Activated naive CD4-positive, alpha-beta T cell treated with anti-CD3 and anti-CD28 coated beads, Interleukin-2, amount 10 ng/mL, durations not matched to agents 7 days and 5 days (primary cell): ENCODE results near the gene RBFOX1.

Experiments
- CTCF ChIA-PET: fragments of 350-600 bp; sonication (Branson Sonifier 250); formaldehyde crosslinking; loops from one replicate; lab custom pipeline; 2021; ENCODE audit warnings: antibody characterized with exemption; lab: Charles Lee
- DNase-seq: peaks from one replicate; pipeline ENCODE4 v3.0.0-alpha.2; 2020
- H3K27ac Mint-ChIP-seq: one replicate; pipeline ENCODE4 v1.8.0; 2021; ENCODE audit warnings: mild to moderate bottlenecking, moderate library complexity, mixed read lengths
- H3K27me3 Mint-ChIP-seq: one replicate; pipeline ENCODE4 v1.8.0; 2021; ENCODE audit warnings: mild to moderate bottlenecking, mixed read lengths
- H3K36me3 Mint-ChIP-seq: one replicate; pipeline ENCODE4 v1.8.0; 2021; ENCODE audit warnings: mixed read lengths
- H3K4me1 Mint-ChIP-seq: one replicate; pipeline ENCODE4 v1.8.0; 2021; ENCODE audit warnings: mixed read lengths
- H3K4me3 Mint-ChIP-seq: one replicate; pipeline ENCODE4 v1.8.0; 2021; ENCODE audit warnings: mild to moderate bottlenecking, moderate library complexity, mixed read lengths
- H3K9me3 Mint-ChIP-seq: one replicate; pipeline ENCODE4 v1.8.0; 2021; ENCODE audit warnings: mixed read lengths

Gene RBFOX1

DNA sequence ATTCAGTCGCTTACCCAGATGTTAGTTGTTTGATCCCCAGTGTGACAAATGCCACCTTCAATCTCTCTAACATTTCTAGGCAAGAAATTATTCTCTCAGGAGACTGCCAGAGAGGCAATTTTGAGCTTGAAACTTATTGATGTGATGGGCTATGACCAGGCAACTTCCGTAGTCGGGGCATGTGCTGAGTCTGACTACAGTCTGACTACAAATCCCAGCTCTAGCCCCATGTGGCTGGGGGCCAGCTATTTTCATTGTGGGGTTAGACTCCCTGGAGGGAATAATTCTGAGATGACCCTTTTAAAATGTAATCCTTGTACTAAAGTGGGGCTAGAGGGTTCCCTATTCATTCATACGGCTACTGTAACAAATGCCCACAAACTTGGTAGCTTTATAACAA is 65.9 kb downstream of the RBFOX1 start:
- H3K4me1 Mint-ChIP-seq: no peaks in the 10 kb centered on the region
- H3K36me3 Mint-ChIP-seq: no peaks in the 10 kb centered on the region
- H3K27ac Mint-ChIP-seq: no peak overlapping the region
- H3K4me3 Mint-ChIP-seq: no peak overlapping the region
- DNase-seq: no peak
- H3K27me3 Mint-ChIP-seq: no peaks in the 10 kb centered on the region
- peaks cover 20% of the 10 kb centered on the region for H3K9me3 Mint-ChIP-seq
- CTCF ChIA-PET: no interaction called here

DNA sequence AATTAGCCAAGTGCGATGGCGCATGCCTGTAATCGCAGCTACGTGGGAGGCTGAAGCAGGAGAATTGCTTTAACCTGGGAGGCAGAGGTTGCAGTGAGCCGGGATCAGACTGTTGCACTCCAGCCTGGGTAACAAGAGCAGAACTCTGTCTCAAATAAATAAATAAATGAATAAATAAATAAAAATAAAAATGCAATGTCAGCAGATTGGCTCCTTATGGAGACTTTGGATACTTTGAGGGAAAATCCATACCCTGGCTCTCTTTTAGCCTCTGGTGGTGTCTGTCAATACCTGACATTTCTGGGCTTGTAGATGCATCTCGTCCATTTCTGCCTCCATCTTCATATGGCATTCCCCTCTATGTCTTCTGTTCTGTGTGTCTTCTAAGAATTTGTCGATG is 66.7 kb downstream of the RBFOX1 start:
- H3K9me3 Mint-ChIP-seq: peaks cover 18% of the 10 kb centered on the region
- H3K27me3 Mint-ChIP-seq: no peaks in the 10 kb centered on the region
- no peak for DNase-seq
- H3K36me3 Mint-ChIP-seq: no peaks in the 10 kb centered on the region
- no peaks in the 10 kb centered on the region for H3K4me1 Mint-ChIP-seq
- no peak overlapping the region for H3K4me3 Mint-ChIP-seq
- CTCF ChIA-PET: no interaction called here
- H3K27ac Mint-ChIP-seq: no peak overlapping the region

DNA sequence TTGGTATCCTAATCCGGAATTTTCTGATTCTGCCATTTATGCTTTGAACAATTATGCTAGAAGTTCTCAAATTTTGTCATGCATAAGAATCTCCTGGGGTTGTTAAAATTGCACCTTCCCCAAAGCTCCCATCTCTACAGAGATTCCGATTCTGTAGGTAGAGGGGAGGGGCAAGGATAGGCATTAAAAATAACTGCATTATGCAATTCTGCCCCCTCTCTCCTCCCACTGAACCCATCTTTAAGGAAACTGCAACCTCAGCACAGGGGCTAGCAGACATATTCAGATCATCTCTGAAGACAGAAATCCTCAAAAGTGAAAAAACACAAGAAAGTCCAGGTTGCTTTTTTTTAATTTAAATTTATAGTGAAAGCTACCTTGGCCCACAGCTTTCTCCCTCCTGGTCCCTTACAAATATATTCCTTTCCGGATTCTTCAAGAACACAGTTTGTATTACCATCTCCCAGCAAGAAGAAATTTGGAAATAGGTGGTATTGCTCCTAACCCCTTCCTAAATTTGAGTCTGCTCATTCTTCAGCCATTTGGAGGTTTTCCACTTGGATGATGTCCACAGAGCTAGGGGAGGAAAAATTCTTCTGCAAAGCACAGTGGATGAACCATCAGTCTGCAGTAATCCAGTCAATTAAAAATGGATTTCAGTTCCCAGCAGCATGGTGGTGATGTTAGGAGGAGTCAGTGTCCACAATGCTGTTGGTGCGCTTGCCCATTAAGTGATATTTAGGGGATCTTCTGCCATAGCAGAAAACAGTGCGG is 67.7 kb downstream of the RBFOX1 start:
- no peak for DNase-seq
- CTCF ChIA-PET: no interaction called here
- Mint-ChIP-seq H3K9me3 (peaks cover 9% of the 10 kb centered on the region), H3K36me3 (no peaks in the 10 kb centered on the region), H3K27me3 (no peaks in the 10 kb centered on the region), H3K4me1 (no peaks in the 10 kb centered on the region), H3K4me3 (no peak overlapping the region), H3K27ac (no peak overlapping the region)

DNA sequence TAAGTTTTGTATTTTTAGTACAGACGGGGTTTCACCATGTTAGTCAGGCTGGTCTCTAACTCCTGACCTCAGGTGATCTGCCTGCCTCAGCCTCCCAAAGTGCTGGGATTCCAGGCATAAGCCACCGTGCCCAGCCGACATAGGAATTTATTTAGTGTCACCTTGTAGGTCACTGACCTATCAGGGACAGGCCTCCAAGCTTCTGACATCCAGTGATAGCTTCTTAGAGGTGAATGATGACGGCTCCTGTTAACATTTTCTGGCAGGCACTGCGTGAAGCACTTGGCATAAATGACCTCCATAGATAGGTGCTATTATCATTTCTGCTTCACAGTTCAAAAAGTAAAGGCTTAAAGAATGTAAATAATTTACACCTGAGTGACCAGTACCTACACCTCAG is 71.6 kb downstream of the RBFOX1 start:
- no peak for DNase-seq
- CTCF ChIA-PET: no interaction called here
- Mint-ChIP-seq H3K36me3 (no peaks in the 10 kb centered on the region), H3K9me3 (peaks cover 20% of the 10 kb centered on the region), H3K4me1 (no peaks in the 10 kb centered on the region), H3K27me3 (no peaks in the 10 kb centered on the region), H3K27ac (no peak overlapping the region), H3K4me3 (no peak overlapping the region)

DNA sequence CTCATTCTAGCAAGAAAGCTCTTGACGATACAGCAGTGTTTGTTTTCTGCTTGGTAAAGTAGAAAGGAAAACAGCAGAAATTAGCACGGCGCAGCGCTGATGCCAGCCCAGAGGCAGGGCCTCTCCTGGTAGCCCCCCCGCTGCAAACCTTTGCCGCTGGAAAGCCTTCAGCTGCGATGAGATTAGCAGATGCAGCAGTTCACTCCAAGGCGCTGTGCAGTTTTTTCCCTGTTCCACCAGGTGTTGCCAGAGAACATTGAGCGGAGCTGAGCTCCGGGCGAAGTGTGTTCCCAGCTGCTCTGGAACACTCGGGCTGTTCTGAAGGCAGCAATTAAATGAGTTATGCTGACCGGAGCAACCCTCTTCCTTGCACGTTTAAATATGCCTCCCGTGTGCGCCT is 72.5 kb downstream of the RBFOX1 start:
- no peaks in the 10 kb centered on the region for H3K36me3 Mint-ChIP-seq
- peaks cover 20% of the 10 kb centered on the region for H3K9me3 Mint-ChIP-seq
- no peak for DNase-seq
- CTCF ChIA-PET: no interaction called here
- no peak overlapping the region for H3K4me3 Mint-ChIP-seq
- no peaks in the 10 kb centered on the region for H3K27me3 Mint-ChIP-seq
- H3K4me1 Mint-ChIP-seq: no peaks in the 10 kb centered on the region
- H3K27ac Mint-ChIP-seq: no peak overlapping the region

DNA sequence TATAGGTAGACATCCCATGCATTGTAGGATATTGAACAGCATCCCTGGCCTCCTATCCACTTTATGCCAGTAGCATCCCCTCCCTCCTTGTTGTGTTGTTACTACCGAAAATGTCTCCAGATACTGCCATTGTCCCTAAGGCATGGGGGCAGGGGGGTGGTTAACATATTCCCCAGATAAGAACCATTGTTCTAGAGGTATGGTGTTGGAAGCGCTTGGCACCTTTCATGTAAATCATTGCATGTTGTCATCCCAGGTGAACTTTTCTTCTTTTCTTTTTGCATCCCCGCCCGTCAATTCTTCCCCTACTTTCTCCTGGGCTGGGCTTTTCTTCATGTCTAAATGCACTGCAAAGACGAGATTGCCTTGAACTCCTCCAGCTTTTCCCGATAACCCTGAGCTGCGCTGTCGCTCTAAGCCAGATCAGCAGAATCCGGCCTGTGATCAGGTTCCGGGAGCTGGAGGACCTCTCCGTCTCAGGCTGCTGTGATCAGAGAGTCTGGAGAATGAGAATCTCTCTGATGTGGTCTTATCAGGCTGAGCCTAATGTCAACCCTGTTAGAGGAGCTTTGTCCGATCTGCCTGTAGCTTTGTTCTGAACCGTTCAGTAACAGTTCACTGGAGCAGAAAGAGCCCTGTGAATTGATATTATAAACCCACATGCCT is 76.2 kb downstream of the RBFOX1 start:
- no peaks in the 10 kb centered on the region for H3K27me3 Mint-ChIP-seq
- CTCF ChIA-PET: no interaction called here
- H3K9me3 Mint-ChIP-seq: peaks cover 24% of the 10 kb centered on the region
- no peak overlapping the region for H3K27ac Mint-ChIP-seq
- H3K36me3 Mint-ChIP-seq: no peaks in the 10 kb centered on the region
- H3K4me3 Mint-ChIP-seq: no peak overlapping the region
- no peaks in the 10 kb centered on the region for H3K4me1 Mint-ChIP-seq
- DNase-seq: no peak

DNA sequence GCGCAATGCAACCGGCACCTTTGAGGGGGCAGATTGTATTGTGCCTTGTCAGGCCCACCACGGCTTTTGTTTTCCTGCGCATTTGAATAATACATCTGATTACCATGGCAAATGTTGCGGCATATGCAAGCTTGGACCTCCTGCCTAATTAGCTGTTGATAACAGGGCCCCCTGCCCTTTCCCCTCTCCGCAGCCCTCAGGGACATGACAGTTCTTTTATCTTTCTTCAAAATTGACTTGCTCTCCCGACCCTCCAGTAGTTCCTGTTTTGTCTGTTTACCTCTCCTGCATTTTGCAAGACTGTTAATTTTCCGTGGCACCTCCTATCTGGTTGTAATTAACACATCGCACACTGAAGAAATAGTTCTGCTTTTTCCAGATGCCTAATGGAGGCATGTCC is 86.8 kb downstream of the RBFOX1 start:
- Mint-ChIP-seq H3K4me3 (no peak overlapping the region), H3K27ac (no peak overlapping the region), H3K9me3 (peaks cover 21% of the 10 kb centered on the region), H3K27me3 (no peaks in the 10 kb centered on the region), H3K36me3 (no peaks in the 10 kb centered on the region), H3K4me1 (no peaks in the 10 kb centered on the region)
- DNase-seq: no peak
- CTCF ChIA-PET: no interaction called here

DNA sequence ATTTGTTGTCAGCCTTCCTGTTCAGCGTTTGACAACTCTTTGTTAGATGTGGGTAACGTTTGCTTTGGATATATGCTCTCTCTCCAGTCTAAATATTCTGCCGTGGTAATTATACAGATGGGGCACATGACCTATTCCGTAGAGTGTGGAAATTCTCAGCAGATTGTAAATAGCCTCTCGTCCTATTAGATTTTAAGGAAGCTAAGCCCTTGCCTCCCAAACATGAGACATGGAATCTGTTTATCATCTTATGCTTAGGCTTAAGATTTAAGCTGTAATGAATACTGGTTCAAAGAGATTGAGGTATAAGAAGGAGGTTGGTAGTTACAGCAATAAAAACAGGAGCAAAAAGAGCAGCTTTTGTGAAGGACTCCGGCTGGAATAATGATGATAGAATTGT is 87.4 kb downstream of the RBFOX1 start:
- Mint-ChIP-seq H3K4me3 (no peak overlapping the region), H3K9me3 (peaks cover 21% of the 10 kb centered on the region), H3K27ac (no peak overlapping the region), H3K27me3 (no peaks in the 10 kb centered on the region), H3K4me1 (no peaks in the 10 kb centered on the region), H3K36me3 (no peaks in the 10 kb centered on the region)
- no peak for DNase-seq
- CTCF ChIA-PET: no interaction called here

DNA sequence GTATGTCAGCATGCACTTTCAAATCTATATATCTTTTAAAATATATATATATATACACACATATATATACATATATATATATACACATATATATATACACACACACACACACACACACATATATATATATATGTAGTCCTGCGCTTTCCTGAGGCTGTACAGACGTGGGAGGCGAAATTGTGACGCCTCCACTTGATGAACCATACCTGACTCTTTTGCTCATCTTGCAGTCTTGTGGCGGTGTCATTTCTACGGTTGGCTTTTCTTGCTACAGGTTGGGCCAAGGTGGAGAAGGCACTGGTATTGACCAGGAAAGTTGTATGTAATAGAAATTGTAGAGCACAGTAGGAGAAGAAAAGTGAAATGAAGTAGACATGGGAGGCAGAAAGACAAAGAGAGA is 88.2 kb downstream of the RBFOX1 start:
- no peaks in the 10 kb centered on the region for H3K27me3 Mint-ChIP-seq
- peaks cover 22% of the 10 kb centered on the region for H3K9me3 Mint-ChIP-seq
- H3K27ac Mint-ChIP-seq: no peak overlapping the region
- CTCF ChIA-PET: no interaction called here
- H3K4me3 Mint-ChIP-seq: no peak overlapping the region
- no peak for DNase-seq
- H3K36me3 Mint-ChIP-seq: no peaks in the 10 kb centered on the region
- H3K4me1 Mint-ChIP-seq: no peaks in the 10 kb centered on the region

DNA sequence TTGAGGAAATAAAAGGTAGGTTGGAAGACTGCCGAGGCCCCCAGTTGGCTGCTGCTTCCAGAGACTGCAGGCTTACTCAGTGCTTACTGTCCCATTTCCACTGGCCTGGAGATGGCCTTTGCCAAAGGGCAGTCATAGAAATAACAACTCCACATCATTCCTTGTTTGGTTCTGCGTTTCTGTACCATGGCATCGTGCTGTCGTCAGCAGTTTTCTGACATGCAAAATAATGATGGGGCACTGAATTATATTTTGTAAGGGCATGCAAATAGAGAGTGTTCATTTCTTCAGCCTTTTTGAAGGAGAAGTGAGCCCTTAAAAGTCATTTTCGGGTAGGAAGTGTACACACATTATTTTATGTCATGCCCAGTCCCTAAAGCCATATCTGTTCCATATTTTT is 88.9 kb downstream of the RBFOX1 start:
- H3K4me1 Mint-ChIP-seq: no peaks in the 10 kb centered on the region
- no peak for DNase-seq

DNA sequence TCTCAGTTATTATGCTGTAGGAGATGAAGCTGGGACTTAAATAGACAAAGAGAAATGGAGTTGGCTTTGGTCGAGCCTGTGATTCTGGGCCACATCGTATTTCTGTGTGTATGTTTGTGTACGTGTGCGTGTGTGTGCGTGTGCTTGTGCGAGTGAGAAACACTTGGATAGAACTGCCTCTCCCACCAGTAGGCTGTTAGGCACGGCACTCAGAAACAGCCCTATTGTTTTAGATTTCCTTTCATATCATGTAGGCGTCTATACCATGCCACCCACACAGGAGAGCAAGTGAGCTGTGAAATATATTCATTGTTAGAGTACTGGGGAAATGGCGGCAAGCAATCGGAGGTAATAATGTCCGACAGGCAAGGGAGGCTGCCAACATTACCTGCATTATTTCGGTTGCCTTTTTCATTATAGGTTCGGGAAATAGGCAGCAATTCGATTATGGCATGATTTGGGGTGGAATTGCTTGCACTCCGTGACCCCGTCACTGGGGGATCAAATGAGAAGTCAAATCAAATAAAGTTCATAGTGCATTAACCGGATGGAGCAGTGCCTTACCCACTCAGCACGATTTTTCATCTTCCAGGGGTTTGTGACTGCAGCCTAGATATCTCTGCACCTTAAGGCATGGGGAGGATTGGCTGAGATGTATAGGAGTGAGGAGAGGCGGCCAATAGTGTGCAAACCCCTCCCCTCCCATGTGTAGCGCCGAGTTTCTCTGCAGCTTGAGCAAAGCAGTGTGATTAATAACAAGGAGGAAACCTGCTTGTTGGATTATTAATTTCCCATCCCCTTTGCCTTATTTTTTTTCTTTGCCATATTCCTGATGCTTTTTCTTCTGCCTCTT is 89.6 kb downstream of the RBFOX1 start:
- CTCF ChIA-PET: no interaction called here
- Mint-ChIP-seq H3K4me1 (no peaks in the 10 kb centered on the region), H3K27ac (no peak overlapping the region), H3K27me3 (no peaks in the 10 kb centered on the region), H3K4me3 (no peak overlapping the region), H3K36me3 (no peaks in the 10 kb centered on the region), H3K9me3 (peaks cover 29% of the 10 kb centered on the region)
- no peak for DNase-seq

More for the DNA sequence above, 88.9 kb downstream of the RBFOX1 start:
- Mint-ChIP-seq H3K36me3 (no peaks in the 10 kb centered on the region), H3K4me3 (no peak overlapping the region), H3K27me3 (no peaks in the 10 kb centered on the region), H3K9me3 (peaks cover 24% of the 10 kb centered on the region), H3K27ac (no peak overlapping the region)
- CTCF ChIA-PET: no interaction called here

DNA sequence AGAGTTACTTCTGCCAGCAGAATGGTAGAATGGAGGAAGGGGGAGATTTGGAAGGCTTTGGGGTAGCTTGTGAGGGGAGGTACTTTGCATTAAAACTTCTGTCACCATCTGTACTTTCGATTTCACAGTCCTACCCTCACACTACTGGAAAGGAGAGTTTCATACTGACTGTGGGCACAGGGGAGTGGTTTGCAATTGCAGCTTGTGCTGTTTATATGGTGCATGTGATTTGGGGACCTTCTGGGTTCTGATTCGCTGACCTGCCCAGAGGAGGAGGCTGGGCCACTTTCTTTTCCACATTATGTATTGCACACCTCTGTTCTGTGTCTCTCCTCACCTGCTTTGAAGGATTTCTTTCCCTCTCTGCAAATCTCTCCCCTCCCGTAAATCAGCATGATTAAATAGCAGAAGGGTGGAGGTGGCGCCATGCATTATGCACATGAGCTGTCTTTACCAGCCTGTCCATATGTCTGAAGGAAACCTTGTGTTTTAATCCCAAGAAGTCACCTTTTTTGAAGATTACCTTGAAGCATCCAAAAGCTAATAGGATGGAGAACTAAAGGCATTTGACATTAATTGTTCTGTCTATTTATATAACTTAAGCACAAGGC is 90.9 kb downstream of the RBFOX1 start:
- Mint-ChIP-seq H3K36me3 (no peaks in the 10 kb centered on the region), H3K9me3 (peaks cover 28% of the 10 kb centered on the region), H3K4me3 (no peak overlapping the region), H3K27me3 (no peaks in the 10 kb centered on the region), H3K4me1 (no peaks in the 10 kb centered on the region), H3K27ac (no peak overlapping the region)
- no peak for DNase-seq
- CTCF ChIA-PET: no interaction called here

DNA sequence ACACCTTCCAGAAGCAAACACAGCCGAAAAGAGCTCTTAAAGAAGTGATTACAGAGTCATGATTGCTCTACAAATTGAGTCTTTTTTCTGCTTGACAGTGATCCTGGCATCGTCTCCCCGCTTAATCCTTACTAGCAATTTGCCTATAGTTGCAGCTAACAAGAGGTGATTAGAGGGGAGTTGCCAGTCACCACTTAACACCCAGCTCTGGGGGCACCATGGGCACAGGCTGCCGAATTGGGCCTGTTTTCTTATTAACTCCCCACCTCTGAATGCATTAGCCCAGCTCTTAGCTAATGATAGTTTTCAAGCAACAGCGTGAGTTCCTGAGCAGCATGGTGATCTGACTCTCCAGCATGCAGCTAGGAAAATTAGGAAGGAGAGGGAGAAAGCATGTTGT is 93.5 kb downstream of the RBFOX1 start:
- Mint-ChIP-seq H3K4me3 (no peak overlapping the region), H3K27ac (no peak overlapping the region), H3K4me1 (no peaks in the 10 kb centered on the region), H3K27me3 (no peaks in the 10 kb centered on the region), H3K9me3 (peaks cover 30% of the 10 kb centered on the region), H3K36me3 (no peaks in the 10 kb centered on the region)
- no peak for DNase-seq
- CTCF ChIA-PET: no interaction called here

DNA sequence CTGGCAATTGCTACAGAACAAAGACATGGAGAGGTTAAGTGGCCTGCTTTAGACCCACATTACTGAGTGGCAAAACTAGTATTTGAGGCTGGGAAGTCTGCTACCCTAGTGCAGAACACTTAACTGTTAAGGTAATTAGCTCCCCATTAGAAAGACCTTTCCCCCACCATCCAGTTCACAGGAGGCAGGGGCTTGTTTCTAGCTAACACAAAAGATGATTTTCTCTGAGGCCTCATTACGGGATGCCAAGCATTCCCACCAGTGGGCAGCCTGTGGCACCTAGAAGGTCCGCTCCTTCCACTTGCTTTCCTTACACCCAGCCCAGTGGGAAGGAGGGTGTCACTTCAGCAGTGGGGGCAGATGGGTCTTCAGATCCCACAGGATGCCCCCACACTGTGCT is 99.1 kb downstream of the RBFOX1 start:
- H3K27me3 Mint-ChIP-seq: no peaks in the 10 kb centered on the region
- H3K36me3 Mint-ChIP-seq: no peaks in the 10 kb centered on the region
- DNase-seq: no peak
- CTCF ChIA-PET: no interaction called here
- no peak overlapping the region for H3K27ac Mint-ChIP-seq
- no peak overlapping the region for H3K4me3 Mint-ChIP-seq
- no peaks in the 10 kb centered on the region for H3K4me1 Mint-ChIP-seq
- H3K9me3 Mint-ChIP-seq: peaks cover 34% of the 10 kb centered on the region
